WERI-Rb-1 (cell line): ENCODE data around the gene EFCAB11.

Experiments used
- DNase-seq: peaks from one replicate; pipeline ENCODE4 v3.0.0-alpha.2; 2020
- H3K27ac ChIP-seq: fragments of 250-450 bp; sonication (Bioruptor Pico); 2 replicates; pipeline ENCODE4 v1.5.1; 2020; ENCODE audit warnings: mild to moderate bottlenecking, moderate library complexity
- H3K27me3 ChIP-seq: fragments of 250-450 bp; sonication (Bioruptor Pico); 2 replicates; pipeline ENCODE4 v1.5.1; 2021; ENCODE audit warnings: mild to moderate bottlenecking, low read depth, moderate library complexity; ENCODE audit not compliant: insufficient read depth, severe bottlenecking
- H3K36me3 ChIP-seq: fragments of 250-450 bp; sonication (Bioruptor Pico); 2 replicates; pipeline ENCODE4 v1.5.1; 2020; ENCODE audit warnings: mild to moderate bottlenecking, moderate library complexity
- H3K4me3 ChIP-seq: 2 replicates; pipeline ENCODE4 v1.5.1; 2011; ENCODE audit warnings: low read depth, mild to moderate bottlenecking, control low read depth, low read length
- H3K9me3 ChIP-seq: fragments of 250-450 bp; sonication (Bioruptor Pico); 2 replicates; pipeline ENCODE4 v1.5.1; 2021; ENCODE audit warnings: mild to moderate bottlenecking, moderate library complexity; ENCODE audit not compliant: severe bottlenecking
- TF ChIP-seq, protein P1 (sequence below): IDR thresholded peaks from 2 replicates; pipeline ENCODE4 v1.5.1; 2011; ENCODE audit warnings: low read depth, mild to moderate bottlenecking, control low read depth, inconsistent platforms, low read length

Gene EFCAB11

DNA sequence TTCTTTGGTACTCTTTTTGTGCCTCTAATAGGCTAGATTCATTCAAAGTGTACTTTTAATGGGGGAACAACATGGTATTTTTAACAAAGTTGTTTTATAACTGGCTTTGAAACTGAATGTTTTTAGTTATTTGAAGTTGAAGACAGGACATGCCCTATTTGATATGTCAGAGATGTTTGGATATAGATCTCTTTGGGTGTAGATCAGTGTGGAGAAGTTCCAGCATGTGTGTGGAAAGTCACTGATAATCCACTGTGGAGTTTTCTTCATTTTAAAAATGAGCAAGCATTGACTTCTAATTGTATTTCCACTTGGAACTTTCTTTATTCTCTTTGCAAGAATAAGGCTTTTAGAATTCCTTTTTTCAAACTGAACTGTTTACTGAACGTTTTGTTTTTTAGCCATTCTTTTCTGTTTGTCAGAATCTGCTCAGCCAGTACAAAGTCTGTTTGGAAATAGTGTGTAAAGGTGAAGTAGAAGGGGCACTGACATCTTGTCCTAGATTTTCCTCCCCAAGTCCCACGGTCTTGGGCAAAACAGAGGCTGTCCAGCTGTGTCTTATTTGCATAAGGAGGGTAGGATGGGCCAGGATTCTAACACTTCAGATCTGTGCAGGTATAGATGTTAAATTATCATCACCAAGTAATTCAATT lies 36.2 kb upstream of the EFCAB11 start:
- DNase-seq = no peak
- no peaks in the 10 kb centered on the region for H3K9me3 ChIP-seq
- H3K4me3 ChIP-seq = no peak overlapping the region
- no peaks in the 10 kb centered on the region for H3K27me3 ChIP-seq
- no peak overlapping the region for H3K27ac ChIP-seq
- TF ChIP-seq, protein P1, sequence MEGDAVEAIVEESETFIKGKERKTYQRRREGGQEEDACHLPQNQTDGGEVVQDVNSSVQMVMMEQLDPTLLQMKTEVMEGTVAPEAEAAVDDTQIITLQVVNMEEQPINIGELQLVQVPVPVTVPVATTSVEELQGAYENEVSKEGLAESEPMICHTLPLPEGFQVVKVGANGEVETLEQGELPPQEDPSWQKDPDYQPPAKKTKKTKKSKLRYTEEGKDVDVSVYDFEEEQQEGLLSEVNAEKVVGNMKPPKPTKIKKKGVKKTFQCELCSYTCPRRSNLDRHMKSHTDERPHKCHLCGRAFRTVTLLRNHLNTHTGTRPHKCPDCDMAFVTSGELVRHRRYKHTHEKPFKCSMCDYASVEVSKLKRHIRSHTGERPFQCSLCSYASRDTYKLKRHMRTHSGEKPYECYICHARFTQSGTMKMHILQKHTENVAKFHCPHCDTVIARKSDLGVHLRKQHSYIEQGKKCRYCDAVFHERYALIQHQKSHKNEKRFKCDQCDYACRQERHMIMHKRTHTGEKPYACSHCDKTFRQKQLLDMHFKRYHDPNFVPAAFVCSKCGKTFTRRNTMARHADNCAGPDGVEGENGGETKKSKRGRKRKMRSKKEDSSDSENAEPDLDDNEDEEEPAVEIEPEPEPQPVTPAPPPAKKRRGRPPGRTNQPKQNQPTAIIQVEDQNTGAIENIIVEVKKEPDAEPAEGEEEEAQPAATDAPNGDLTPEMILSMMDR = no peak
- peaks cover 61% of the 10 kb centered on the region for H3K36me3 ChIP-seq

DNA sequence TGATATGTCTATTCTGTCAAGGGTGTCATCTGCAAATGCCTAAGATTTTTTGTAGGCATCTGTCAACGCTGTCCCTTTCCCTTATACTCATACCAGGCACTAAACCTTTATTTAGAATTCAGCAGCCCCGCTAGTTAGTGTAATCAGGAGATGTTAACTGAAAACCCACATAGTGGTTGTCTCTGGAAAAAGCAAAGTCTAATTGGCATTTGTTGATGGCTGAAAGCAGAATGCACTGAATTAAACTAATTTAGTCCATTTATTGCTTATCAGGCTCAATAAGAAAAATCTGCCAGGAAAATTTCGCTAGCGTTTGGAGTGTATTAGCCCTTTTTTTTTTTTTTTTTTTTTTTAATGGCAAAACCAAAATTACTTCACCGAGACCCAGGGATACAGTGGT lies 35.7 kb upstream of the EFCAB11 start:
- Histone ChIP-seq H3K27me3 (no peaks in the 10 kb centered on the region), H3K36me3 (peaks cover 56% of the 10 kb centered on the region), H3K4me3 (no peak overlapping the region), H3K9me3 (no peaks in the 10 kb centered on the region), H3K27ac (no peak overlapping the region)
- no peak for DNase-seq
- TF ChIP-seq, protein P1 = no peak

DNA sequence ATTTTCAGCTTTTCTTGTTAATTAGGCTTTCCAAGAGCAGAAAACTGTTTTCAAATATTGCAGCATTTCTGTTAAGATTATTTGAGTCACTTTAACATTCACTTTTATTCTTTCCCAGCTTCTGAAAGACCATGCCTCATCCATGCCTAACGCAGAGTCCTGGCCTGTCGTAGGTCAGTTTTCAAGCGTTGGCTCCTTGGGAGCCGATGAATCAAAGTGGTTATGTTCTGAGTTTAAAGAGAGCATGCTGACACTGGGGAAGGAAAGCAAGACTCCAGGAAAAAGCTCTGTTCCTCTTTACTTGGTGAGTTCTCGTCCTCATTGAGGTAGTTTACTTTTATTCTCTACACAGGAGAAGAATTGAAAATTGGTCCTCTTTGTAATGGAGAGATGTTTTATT lies 34.3 kb upstream of the EFCAB11 start:
- Histone ChIP-seq H3K36me3 (peaks cover 60% of the 10 kb centered on the region), H3K27ac (no peak overlapping the region), H3K4me3 (no peak overlapping the region), H3K27me3 (no peaks in the 10 kb centered on the region), H3K9me3 (no peaks in the 10 kb centered on the region)
- TF ChIP-seq, protein P1 = no peak
- no peak for DNase-seq

DNA sequence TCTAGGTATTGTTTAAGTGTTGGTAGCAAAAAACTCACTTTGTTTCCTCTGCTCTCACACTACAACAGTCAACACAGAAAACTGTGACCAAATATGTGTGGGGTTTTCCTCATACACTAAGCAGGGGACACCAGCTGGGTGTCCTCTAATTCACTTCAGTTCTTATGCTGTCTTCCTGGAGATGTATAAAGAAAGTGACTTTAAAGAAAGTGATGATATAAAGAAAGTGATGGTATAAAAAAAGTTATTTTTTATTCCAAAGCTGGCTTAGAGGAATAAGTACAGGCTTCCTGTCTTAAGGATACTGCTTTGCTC lies 32.6 kb upstream of the EFCAB11 start:
- no peak for DNase-seq
- Histone ChIP-seq H3K36me3 (peaks cover 52% of the 10 kb centered on the region), H3K4me3 (no peak overlapping the region), H3K27me3 (no peaks in the 10 kb centered on the region), H3K9me3 (no peaks in the 10 kb centered on the region), H3K27ac (no peak overlapping the region)
- TF ChIP-seq, protein P1 = no peak

DNA sequence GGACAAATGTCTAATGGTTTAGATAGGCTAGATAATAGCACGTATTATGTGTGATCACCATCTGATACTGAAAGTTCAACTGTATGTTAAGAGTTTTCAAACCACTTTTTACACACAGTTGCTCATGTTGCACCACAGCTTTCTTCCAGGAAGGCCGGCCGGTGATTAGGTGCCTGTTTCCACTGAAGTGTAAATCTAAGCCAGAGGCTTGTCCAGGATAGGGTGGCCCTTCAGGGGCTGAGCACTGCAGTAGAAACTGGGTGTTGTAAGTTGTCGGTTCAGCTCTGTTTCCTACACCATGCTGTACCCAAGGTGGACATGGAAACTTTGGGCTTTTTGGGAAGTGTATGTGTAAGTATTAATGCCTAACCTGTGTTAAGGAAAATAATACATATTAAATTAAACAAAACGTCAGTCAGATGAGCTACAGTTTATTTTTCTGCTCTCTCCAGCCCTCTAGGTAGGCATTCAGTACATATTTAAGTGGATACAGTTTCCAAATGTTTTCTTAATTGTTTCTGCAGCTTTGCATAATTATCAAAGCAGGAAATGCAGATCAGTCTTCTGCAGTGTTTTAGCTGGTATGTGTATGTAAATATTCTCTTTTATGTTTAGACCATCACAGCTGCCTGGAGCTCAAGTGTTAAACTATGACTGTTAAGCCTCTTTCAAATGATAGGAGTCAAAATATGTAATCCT lies 32.1 kb upstream of the EFCAB11 start:
- TF ChIP-seq, protein P1 = no peak
- Histone ChIP-seq H3K36me3 (peaks cover 57% of the 10 kb centered on the region), H3K4me3 (no peak overlapping the region), H3K9me3 (no peaks in the 10 kb centered on the region), H3K27ac (no peak overlapping the region), H3K27me3 (no peaks in the 10 kb centered on the region)
- no peak for DNase-seq

DNA sequence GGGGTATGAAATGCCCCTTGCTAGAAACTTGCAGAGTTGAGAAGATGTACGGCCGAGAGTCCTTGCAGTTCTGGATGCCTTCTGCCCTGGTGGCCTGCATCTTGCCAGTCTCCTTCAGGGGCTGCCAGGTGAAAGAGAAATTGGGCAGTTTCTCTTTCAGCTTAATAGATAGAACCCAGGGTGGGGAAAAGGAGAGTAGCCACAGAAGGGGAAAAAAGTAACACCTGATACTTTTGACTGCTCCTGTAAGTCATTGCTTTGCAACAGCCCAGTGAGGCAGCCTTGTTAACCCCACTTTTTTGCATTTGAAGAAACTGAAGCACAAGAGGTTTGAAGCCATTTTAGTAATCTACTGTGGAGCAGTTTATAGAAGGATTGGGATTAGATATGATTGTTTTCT lies 28.8 kb upstream of the EFCAB11 start:
- peaks cover 44% of the 10 kb centered on the region for H3K36me3 ChIP-seq
- H3K27ac ChIP-seq = no peak overlapping the region
- H3K27me3 ChIP-seq = no peaks in the 10 kb centered on the region
- DNase-seq = no peak
- H3K4me3 ChIP-seq = no peak overlapping the region
- no peaks in the 10 kb centered on the region for H3K9me3 ChIP-seq
- TF ChIP-seq, protein P1 = no peak
